ENCODE measurements around the gene ELOVL7. TPM values are rescaled to one million over a fixed set of nuclear protein-coding genes. Genes with fewer than 3 reads are reported as not detected.

ELOVL7 gene
- total and polyA plus RNA-seq, 12 donors: 0.16 to 2.0 (median 0.59) TPM

DNA sequence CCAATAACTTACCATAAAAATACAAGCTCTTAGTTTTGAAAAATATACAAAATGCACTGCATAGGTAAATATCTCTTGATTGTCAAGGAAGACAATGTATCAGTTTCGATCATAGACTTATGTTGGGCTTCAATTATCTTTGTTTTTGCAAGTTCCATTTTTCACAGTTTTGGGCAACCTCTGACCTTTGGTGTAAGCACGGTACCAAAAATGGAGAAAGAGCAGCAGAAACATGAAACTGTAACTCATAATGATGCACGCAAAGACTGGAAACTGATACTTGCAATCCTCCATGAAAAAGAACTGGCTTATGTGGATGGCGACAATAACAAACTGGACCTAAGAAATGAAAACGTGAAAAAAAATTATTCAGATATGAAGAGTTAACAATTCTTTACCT is 89.6 kb downstream of the ELOVL7 start:
- no peaks in the 10 kb centered on the region for H3K36me3 ChIP-seq
- H3K4me3 ChIP-seq: no peak overlapping the region
- H3K4me1 ChIP-seq: no peaks in the 10 kb centered on the region
- WGBS, 2 donors: 87 to 88% methylated on average over 5 of the region's 5 CpGs
- H3K27ac ChIP-seq: no peak overlapping the region
- no peak for DNase-seq
- no peaks in the 10 kb centered on the region for H3K27me3 ChIP-seq
- ATAC-seq: no peak
- no peak for TF ChIP-seq CTCF (IDR thresholded peaks at IDR 0.05)
- no peaks in the 10 kb centered on the region for H3K9me3 ChIP-seq
- intact Hi-C loops (cut with DNase I): no loop called here

DNA sequence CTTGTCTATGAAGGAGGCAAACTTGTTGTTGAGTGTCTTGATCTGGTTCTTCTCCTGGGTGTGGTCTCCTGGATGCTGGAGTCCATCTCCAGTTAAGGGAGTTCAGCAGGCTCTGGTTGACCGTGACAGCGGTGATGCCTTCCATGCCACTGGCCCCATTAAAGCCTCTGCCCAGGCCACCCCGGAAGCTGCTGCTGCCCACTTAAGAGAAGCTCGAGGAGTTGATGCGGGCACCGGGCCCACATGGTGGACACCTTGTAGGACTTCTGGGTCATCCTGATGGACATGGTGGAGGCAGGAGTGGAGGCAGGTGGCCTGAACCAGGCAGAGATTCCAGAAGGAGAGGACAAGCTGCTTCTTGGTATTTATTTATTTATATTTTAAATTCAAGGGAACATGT is 99.4 kb downstream of the ELOVL7 start:
- intact Hi-C loops (cut with DNase I): loop anchor here in 1 of 10 donors (10.0 kb wide), 1 partner anchor 60 kb away; no protein-coding TSS in a partner anchor
- Histone ChIP-seq H3K27ac (no peak overlapping the region), H3K9me3 (peaks cover 0 to 20% (median 10%) of the 10 kb centered on the region in 11 donors), H3K4me3 (no peak overlapping the region), H3K27me3 (no peaks in the 10 kb centered on the region), H3K36me3 (no peaks in the 10 kb centered on the region), H3K4me1 (no peaks in the 10 kb centered on the region)
- ATAC-seq (no peak), DNase-seq (no peak)
- 92 to 94% methylated on average over 6 of the region's 6 CpGs for WGBS, 2 donors
- no peak for TF ChIP-seq CTCF (IDR thresholded peaks at IDR 0.05)

DNA sequence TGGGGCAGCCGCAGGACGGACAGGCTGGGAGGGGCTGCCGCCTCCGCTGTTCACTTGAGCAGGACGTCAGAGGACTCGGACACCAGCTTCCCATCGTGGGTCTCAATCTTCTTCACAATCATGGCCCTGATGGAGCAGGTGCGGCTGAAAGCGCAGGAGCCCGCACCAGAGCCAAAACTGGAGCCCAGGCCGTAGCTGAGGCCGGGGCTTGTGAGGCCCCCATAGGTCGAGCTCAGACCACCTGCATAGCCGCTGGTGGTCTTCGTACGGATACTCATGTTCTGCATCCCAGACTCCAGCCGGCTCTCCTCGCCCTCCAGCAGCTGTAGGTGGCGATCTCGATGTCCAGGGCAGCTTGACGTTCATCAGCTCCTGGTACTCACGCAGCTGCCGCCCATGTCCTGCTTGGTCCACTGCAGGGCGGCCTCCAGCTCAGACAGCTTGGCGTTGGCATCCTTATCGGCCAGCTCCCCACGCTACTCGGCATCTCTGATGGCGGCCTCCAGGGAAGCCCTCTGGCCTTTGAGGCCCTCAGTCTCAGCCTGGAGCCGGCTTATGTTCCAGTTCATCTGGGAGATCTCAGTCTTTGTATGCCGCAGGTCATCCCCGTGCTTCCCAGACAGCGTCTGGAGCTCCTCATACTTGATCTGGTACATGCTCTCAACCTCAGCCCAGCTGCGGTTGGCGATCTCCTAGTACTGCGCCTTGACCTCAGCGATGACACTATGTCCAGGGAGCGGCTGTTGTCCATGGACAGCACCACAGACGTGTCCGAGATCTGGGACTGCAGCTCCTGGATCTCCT is 100.4 kb downstream of the ELOVL7 start:
- no peaks in the 10 kb centered on the region for H3K36me3 ChIP-seq
- intact Hi-C loops (cut with DNase I): loop anchor here in 1 of 10 donors (10.0 kb wide), 1 partner anchor 61 kb away; no protein-coding TSS in a partner anchor
- H3K4me3 ChIP-seq: no peak overlapping the region
- DNase-seq (no peak), ATAC-seq (no peak)
- no peaks in the 10 kb centered on the region for H3K27me3 ChIP-seq
- TF ChIP-seq CTCF (IDR thresholded peaks at IDR 0.05): no peak
- H3K27ac ChIP-seq: no peak overlapping the region
- H3K9me3 ChIP-seq: peaks cover 0 to 27% (median 13%) of the 10 kb centered on the region in 11 donors
- no peaks in the 10 kb centered on the region for H3K4me1 ChIP-seq
- 92 to 93% methylated on average over 40 of the region's 40 CpGs for WGBS, 2 donors

GRCh38 chr5:60740322-60740721 is 103.7 kb downstream of the ELOVL7 start:
- intact Hi-C loops (cut with DNase I): loop anchor here in 1 of 10 donors (10.0 kb wide), 1 partner anchor 64 kb away; no protein-coding TSS in a partner anchor
- Histone ChIP-seq H3K27me3 (no peaks in the 10 kb centered on the region), H3K9me3 (peaks cover 0 to 30% (median 13%) of the 10 kb centered on the region in 11 donors), H3K4me1 (no peaks in the 10 kb centered on the region), H3K36me3 (no peaks in the 10 kb centered on the region), H3K27ac (no peak overlapping the region), H3K4me3 (no peak overlapping the region)
- ATAC-seq (no peak), DNase-seq (no peak)
- TF ChIP-seq CTCF (IDR thresholded peaks at IDR 0.05): no peak
- 90 to 92% methylated on average over 2 of the region's 2 CpGs for WGBS, 2 donors
